ENCODE data around the gene PARD6G.

Gene PARD6G

GRCh38 chr18:80148326-80149199 lies 98.8 kb downstream of the PARD6G start:
- no peak overlapping the region for H2BK5ac ChIP-seq (ENCODE audit: low read depth, low read length, poor library complexity, severe bottlenecking)
- DNase-seq: no peak
- 94% methylated on average over 32 of the region's 34 CpGs for WGBS

GRCh38 chr18:80147418-80148325 lies 99.6 kb downstream of the PARD6G start:
- Histone ChIP-seq H2BK5ac (ENCODE audit: low read depth, low read length, poor library complexity, severe bottlenecking) (no peak overlapping the region), H3K27ac (ENCODE audit: low read length, poor library complexity, severe bottlenecking) (no peak overlapping the region), H2AK5ac (ENCODE audit: low read length, severe bottlenecking) (no peak overlapping the region), H3K4me3 (ENCODE audit: insufficient read depth in 1 of 2, low read depth in 1 of 2, low read length in 2 of 2) (peak overlapping the region; percentile 21 to 84), H3K4ac (ENCODE audit: low read depth in 1 of 2, low read length in 2 of 2) (no peak overlapping the region), H2BK12ac (ENCODE audit: low read length in 2 of 2) (no peak overlapping the region), H2BK120ac (ENCODE audit: low read depth, low read length) (no peak overlapping the region), H3K4me1 (ENCODE audit: control insufficient read depth, insufficient read depth, low read depth, low read length) (no peaks in the 10 kb centered on the region), H3K4me2 (ENCODE audit: low read length, poor library complexity, severe bottlenecking) (no peak overlapping the region), H3K18ac (ENCODE audit: low read depth in 1 of 2, low read length in 2 of 2) (no peak overlapping the region), H3K23ac (ENCODE audit: low read length in 2 of 2) (no peak overlapping the region), H2AFZ (ENCODE audit: low read depth, low read length) (no peak overlapping the region), H3K79me1 (replicated peaks; ENCODE audit: low read length, poor library complexity, severe bottlenecking) (peaks cover 18% of the 10 kb centered on the region), H3K36me3 (ENCODE audit: control insufficient read depth in 1 of 2, insufficient read depth in 2 of 2, low read depth in 1 of 2, low read length in 2 of 2) (peaks cover 6 to 36% of the 10 kb centered on the region in 2 experiments), H3K14ac (ENCODE audit: low read length in 2 of 2) (no peak overlapping the region), H4K8ac (ENCODE audit: low read length) (no peak overlapping the region), H3K9me3 (ENCODE audit: control insufficient read depth, low read length) (no peaks in the 10 kb centered on the region), H3K27me3 (ENCODE audit: control insufficient read depth in 1 of 2, insufficient read depth in 1 of 2, low read length in 2 of 2) (no peaks in the 10 kb centered on the region), H3K9ac (ENCODE audit: low read length) (peak overlapping the region; percentile 85), H2BK15ac (ENCODE audit: low read depth, poor library complexity, severe bottlenecking) (no peak overlapping the region), H4K91ac (ENCODE audit: low read length) (peak overlapping the region; percentile 15)
- WGBS: 83% methylated on average over 50 of the region's 52 CpGs
- peak; percentile 55 for DNase-seq

More at GRCh38 chr18:80148326-80149199, 98.8 kb downstream of the PARD6G start:
- Histone ChIP-seq H2AK5ac (ENCODE audit: low read length, severe bottlenecking) (no peak overlapping the region), H2BK12ac (ENCODE audit: low read length in 2 of 2) (no peak overlapping the region), H2BK15ac (ENCODE audit: low read depth, poor library complexity, severe bottlenecking) (no peak overlapping the region), H3K18ac (ENCODE audit: low read depth in 1 of 2, low read length in 2 of 2) (no peak overlapping the region), H4K91ac (ENCODE audit: low read length) (no peak overlapping the region), H3K79me1 (replicated peaks; ENCODE audit: low read length, poor library complexity, severe bottlenecking) (peaks cover 18% of the 10 kb centered on the region), H3K36me3 (ENCODE audit: control insufficient read depth in 1 of 2, insufficient read depth in 2 of 2, low read depth in 1 of 2, low read length in 2 of 2) (peaks cover 3 to 36% of the 10 kb centered on the region in 2 experiments), H3K9me3 (ENCODE audit: control insufficient read depth, low read length) (no peaks in the 10 kb centered on the region), H3K27me3 (ENCODE audit: control insufficient read depth in 1 of 2, insufficient read depth in 1 of 2, low read length in 2 of 2) (no peaks in the 10 kb centered on the region), H3K4me1 (ENCODE audit: control insufficient read depth, insufficient read depth, low read depth, low read length) (no peaks in the 10 kb centered on the region), H2AFZ (ENCODE audit: low read depth, low read length) (no peak overlapping the region), H3K4me2 (ENCODE audit: low read length, poor library complexity, severe bottlenecking) (no peak overlapping the region), H3K27ac (ENCODE audit: low read length, poor library complexity, severe bottlenecking) (no peak overlapping the region), H3K4me3 (ENCODE audit: insufficient read depth in 1 of 2, low read depth in 1 of 2, low read length in 2 of 2) (peak overlapping the region in 1 of 2 experiments; percentile 84), H3K9ac (ENCODE audit: low read length) (peak overlapping the region; percentile 85), H3K14ac (ENCODE audit: low read length in 2 of 2) (no peak overlapping the region), H3K4ac (ENCODE audit: low read depth in 1 of 2, low read length in 2 of 2) (no peak overlapping the region), H3K23ac (ENCODE audit: low read length in 2 of 2) (no peak overlapping the region), H4K8ac (ENCODE audit: low read length) (no peak overlapping the region), H2BK120ac (ENCODE audit: low read depth, low read length) (no peak overlapping the region)

- Histone ChIP-seq H2BK15ac (ENCODE audit: low read depth, poor library complexity, severe bottlenecking) (no peak overlapping the region), H2AFZ (ENCODE audit: low read depth, low read length) (no peak overlapping the region), H4K8ac (ENCODE audit: low read length) (no peak overlapping the region), H3K27me3 (ENCODE audit: control insufficient read depth in 1 of 2, insufficient read depth in 1 of 2, low read length in 2 of 2) (no peaks in the 10 kb centered on the region), H2BK12ac (ENCODE audit: low read length in 2 of 2) (no peak overlapping the region), H3K9me3 (ENCODE audit: control insufficient read depth, low read length) (no peaks in the 10 kb centered on the region), H3K27ac (ENCODE audit: low read length, poor library complexity, severe bottlenecking) (no peak overlapping the region), H4K91ac (ENCODE audit: low read length) (no peak overlapping the region), H3K4me1 (ENCODE audit: control insufficient read depth, insufficient read depth, low read depth, low read length) (peaks cover under 1% of the 10 kb centered on the region), H2AK5ac (ENCODE audit: low read length, severe bottlenecking) (no peak overlapping the region), H3K14ac (ENCODE audit: low read length in 2 of 2) (no peak overlapping the region), H3K36me3 (ENCODE audit: control insufficient read depth in 1 of 2, insufficient read depth in 2 of 2, low read depth in 1 of 2, low read length in 2 of 2) (peaks cover 10 to 37% of the 10 kb centered on the region in 2 experiments), H3K18ac (ENCODE audit: low read depth in 1 of 2, low read length in 2 of 2) (no peak overlapping the region), H2BK5ac (ENCODE audit: low read depth, low read length, poor library complexity, severe bottlenecking) (no peak overlapping the region), H3K4me2 (ENCODE audit: low read length, poor library complexity, severe bottlenecking) (no peak overlapping the region), H2BK120ac (ENCODE audit: low read depth, low read length) (no peak overlapping the region), H3K9ac (ENCODE audit: low read length) (peak overlapping the region; percentile 85), H3K4ac (ENCODE audit: low read depth in 1 of 2, low read length in 2 of 2) (no peak overlapping the region), H3K23ac (ENCODE audit: low read length in 2 of 2) (no peak overlapping the region), H3K4me3 (ENCODE audit: insufficient read depth in 1 of 2, low read depth in 1 of 2, low read length in 2 of 2) (peak overlapping the region in 1 of 2 experiments; percentile 84), H3K79me1 (replicated peaks; ENCODE audit: low read length, poor library complexity, severe bottlenecking) (peaks cover 20% of the 10 kb centered on the region)
- no peak for DNase-seq
- WGBS: 95% methylated on average over 12 of the region's 12 CpGs
These were observed 100.3 kb downstream of the PARD6G start for GRCh38 chr18:80147037-80147417.
